Measurements from ENCODE around the gene CASP7.

DNA sequence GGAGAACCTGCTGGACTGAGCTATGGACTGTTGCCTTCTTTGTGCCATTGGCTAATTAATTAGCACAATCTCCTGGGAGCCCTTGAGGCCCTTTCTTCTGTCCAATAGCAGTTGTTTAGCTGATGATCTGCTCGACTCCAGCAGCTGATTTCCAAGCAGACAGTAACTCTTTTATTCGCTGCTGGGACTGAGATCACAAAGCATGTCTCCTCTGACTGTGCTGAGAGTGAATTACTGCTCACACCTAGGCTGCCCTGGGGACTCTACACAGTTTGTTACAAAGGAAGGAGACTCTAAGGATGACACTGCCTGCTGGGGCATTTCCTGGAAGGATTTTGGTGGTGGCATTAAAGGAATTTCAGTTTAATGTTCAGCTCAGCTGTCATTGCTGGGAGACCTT lies 31.4 kb downstream of the CASP7 start:
- TF ChIP-seq, protein P1, sequence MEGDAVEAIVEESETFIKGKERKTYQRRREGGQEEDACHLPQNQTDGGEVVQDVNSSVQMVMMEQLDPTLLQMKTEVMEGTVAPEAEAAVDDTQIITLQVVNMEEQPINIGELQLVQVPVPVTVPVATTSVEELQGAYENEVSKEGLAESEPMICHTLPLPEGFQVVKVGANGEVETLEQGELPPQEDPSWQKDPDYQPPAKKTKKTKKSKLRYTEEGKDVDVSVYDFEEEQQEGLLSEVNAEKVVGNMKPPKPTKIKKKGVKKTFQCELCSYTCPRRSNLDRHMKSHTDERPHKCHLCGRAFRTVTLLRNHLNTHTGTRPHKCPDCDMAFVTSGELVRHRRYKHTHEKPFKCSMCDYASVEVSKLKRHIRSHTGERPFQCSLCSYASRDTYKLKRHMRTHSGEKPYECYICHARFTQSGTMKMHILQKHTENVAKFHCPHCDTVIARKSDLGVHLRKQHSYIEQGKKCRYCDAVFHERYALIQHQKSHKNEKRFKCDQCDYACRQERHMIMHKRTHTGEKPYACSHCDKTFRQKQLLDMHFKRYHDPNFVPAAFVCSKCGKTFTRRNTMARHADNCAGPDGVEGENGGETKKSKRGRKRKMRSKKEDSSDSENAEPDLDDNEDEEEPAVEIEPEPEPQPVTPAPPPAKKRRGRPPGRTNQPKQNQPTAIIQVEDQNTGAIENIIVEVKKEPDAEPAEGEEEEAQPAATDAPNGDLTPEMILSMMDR (IDR thresholded peaks at IDR 0.05) = no peak
- TF ChIP-seq POLR2A (IDR thresholded peaks at IDR 0.05) = no peak
